Measurements from ENCODE around the gene FHL3. TPM values are rescaled to one million over a fixed set of nuclear protein-coding genes. Genes with fewer than 3 reads are reported as not detected.

The FHL3 gene
- total and polyA plus RNA-seq, 9 of the 15 experiments (the other 6 are each of a cell fraction or from before 2014, with no cell fraction given) = 6.1 to 144 (median 34.1) TPM

DNA sequence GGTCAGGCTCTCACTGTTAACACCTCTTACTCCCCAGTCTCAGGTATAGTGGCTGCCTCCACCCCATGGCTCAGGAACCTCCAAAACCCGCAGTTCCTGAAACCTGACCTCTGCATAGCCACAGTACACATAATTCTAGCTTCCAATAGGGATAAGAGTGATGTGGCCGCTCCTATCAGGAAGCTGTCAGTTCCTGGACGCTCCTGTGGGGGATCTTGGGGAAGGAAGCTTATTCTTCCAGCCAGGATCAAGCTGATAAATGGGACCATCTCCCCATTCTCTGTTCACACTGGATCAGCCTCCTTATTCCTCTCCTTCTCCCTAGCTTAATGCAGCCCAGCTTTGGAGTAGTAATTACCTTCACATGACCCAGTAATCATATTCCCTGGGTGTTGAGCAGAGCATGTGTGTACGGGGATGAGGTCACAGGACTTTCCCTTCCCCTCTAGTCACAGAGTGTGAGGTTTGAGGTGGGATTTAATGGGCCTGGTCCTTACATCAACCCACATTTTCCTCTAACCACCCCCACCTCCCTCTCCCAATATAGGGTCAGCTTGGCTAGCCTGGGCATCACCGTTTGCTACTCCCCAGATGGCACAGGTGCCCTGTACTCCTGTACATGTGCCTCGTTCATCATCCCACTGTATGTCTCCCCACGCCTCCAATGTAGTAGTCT, 48.2 kb upstream of the FHL3 start:
- Histone ChIP-seq H3K79me2 (ENCODE audit: control insufficient read depth, insufficient read depth, low read length) (no peaks in the 10 kb centered on the region), H3K27ac (ENCODE audit: extremely low read depth, low read depth, low read length) (no peak overlapping the region), H3K9me3 (replicated peaks; ENCODE audit: control insufficient read depth, insufficient read depth, low read depth, low read length) (no peaks in the 10 kb centered on the region), H3K36me3 (ENCODE audit: control insufficient read depth, insufficient read depth, low read length) (no peaks in the 10 kb centered on the region), H3K9me1 (ENCODE audit: control insufficient read depth, insufficient read depth, low read length) (no peaks in the 10 kb centered on the region), H2AFZ (ENCODE audit: low read depth, low read length) (no peak overlapping the region), H3K4me1 (replicated peaks in 1 of 2; ENCODE audit: control insufficient read depth in 2 of 2, insufficient read depth in 2 of 2, low read length in 2 of 2) (peaks cover 0 to 7% of the 10 kb centered on the region in 2 experiments; a peak in 3 of 5 replicates), H4K20me1 (replicated peaks; ENCODE audit: control insufficient read depth, insufficient read depth, low read length) (peaks cover 8% of the 10 kb centered on the region), H3K27me3 (ENCODE audit: control insufficient read depth in 2 of 2, insufficient read depth in 2 of 2, low read length in 2 of 2) (peaks cover 5 to 23% of the 10 kb centered on the region in 2 experiments; a peak in 4 of 5 replicates), H3K9ac (ENCODE audit: insufficient read depth in 1 of 2, low read depth in 2 of 2, low read length in 2 of 2) (no peak overlapping the region), H3K4me2 (ENCODE audit: insufficient read depth, low read length) (no peak overlapping the region), H3K4me3 (no peak overlapping the region)
- no TSS peak for BruUV-seq (replicated peaks)
- FAIRE-seq (no peak), DNase-seq (ENCODE audit: extremely low read depth in 1 of 4, low spot score in 3 of 4) (no peak), ATAC-seq (no peak)
- in situ Hi-C loops (cut with MboI) (no loop called here), intact Hi-C loops (cut with micrococcal nuclease) (no loop called here)
- no peak for TF ChIP-seq KLF6 (CRISPR knock-in tag; IDR thresholded peaks at IDR 0.05; ENCODE audit: borderline replicate concordance)
- no peak for TF ChIP-seq TAF9B (IDR thresholded peaks at IDR 0.05; ENCODE audit: partially characterized antibody)
- TF ChIP-seq SMARCA4 (IDR thresholded peaks at IDR 0.05) = no peak
- no peak for TF ChIP-seq BRD4 (IDR thresholded peaks at IDR 0.05)
- TF ChIP-seq, protein P1, sequence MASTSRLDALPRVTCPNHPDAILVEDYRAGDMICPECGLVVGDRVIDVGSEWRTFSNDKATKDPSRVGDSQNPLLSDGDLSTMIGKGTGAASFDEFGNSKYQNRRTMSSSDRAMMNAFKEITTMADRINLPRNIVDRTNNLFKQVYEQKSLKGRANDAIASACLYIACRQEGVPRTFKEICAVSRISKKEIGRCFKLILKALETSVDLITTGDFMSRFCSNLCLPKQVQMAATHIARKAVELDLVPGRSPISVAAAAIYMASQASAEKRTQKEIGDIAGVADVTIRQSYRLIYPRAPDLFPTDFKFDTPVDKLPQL (IDR thresholded peaks at IDR 0.05; ENCODE audit: extremely low read depth, insufficient read length) = no peak
- no peak for TF ChIP-seq KDM5B (IDR thresholded peaks at IDR 0.05; ENCODE audit: insufficient replicate concordance, low read depth, low read length)
- TF ChIP-seq EHMT2 (IDR thresholded peaks at IDR 0.05) = no peak
- no peak for TF ChIP-seq SREBF2 (CRISPR knock-in tag; IDR thresholded peaks at IDR 0.05)
- TF ChIP-seq YBX1 (IDR thresholded peaks at IDR 0.05) = no peak
- no peak for TF ChIP-seq ZNF830 (CRISPR knock-in tag; IDR thresholded peaks at IDR 0.05)
- TF ChIP-seq KLF16 (IDR thresholded peaks at IDR 0.05) = no peak
- no peak for TF ChIP-seq RFX1 (IDR thresholded peaks at IDR 0.05)
- TF ChIP-seq, protein P2, sequence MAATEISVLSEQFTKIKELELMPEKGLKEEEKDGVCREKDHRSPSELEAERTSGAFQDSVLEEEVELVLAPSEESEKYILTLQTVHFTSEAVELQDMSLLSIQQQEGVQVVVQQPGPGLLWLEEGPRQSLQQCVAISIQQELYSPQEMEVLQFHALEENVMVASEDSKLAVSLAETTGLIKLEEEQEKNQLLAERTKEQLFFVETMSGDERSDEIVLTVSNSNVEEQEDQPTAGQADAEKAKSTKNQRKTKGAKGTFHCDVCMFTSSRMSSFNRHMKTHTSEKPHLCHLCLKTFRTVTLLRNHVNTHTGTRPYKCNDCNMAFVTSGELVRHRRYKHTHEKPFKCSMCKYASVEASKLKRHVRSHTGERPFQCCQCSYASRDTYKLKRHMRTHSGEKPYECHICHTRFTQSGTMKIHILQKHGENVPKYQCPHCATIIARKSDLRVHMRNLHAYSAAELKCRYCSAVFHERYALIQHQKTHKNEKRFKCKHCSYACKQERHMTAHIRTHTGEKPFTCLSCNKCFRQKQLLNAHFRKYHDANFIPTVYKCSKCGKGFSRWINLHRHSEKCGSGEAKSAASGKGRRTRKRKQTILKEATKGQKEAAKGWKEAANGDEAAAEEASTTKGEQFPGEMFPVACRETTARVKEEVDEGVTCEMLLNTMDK (IDR thresholded peaks at IDR 0.05; ENCODE audit: borderline replicate concordance, insufficient read depth, low read depth, low read length, poor library complexity, severe bottlenecking) = no peak
- TF ChIP-seq, protein P3, sequence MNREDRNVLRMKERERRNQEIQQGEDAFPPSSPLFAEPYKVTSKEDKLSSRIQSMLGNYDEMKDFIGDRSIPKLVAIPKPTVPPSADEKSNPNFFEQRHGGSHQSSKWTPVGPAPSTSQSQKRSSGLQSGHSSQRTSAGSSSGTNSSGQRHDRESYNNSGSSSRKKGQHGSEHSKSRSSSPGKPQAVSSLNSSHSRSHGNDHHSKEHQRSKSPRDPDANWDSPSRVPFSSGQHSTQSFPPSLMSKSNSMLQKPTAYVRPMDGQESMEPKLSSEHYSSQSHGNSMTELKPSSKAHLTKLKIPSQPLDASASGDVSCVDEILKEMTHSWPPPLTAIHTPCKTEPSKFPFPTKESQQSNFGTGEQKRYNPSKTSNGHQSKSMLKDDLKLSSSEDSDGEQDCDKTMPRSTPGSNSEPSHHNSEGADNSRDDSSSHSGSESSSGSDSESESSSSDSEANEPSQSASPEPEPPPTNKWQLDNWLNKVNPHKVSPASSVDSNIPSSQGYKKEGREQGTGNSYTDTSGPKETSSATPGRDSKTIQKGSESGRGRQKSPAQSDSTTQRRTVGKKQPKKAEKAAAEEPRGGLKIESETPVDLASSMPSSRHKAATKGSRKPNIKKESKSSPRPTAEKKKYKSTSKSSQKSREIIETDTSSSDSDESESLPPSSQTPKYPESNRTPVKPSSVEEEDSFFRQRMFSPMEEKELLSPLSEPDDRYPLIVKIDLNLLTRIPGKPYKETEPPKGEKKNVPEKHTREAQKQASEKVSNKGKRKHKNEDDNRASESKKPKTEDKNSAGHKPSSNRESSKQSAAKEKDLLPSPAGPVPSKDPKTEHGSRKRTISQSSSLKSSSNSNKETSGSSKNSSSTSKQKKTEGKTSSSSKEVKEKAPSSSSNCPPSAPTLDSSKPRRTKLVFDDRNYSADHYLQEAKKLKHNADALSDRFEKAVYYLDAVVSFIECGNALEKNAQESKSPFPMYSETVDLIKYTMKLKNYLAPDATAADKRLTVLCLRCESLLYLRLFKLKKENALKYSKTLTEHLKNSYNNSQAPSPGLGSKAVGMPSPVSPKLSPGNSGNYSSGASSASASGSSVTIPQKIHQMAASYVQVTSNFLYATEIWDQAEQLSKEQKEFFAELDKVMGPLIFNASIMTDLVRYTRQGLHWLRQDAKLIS (CRISPR knock-in tag; IDR thresholded peaks at IDR 0.05) = no peak
- 0% methylated on average over 7 of the region's 7 CpGs for WGBS (ENCODE audit: insufficient coverage, low coverage, missing lambda C conversion rate)
- CTCF ChIA-PET (ENCODE audit: low intra/inter-chr PET ratio) = interaction anchor here (0.6 kb wide), 1 partner anchor 1038 kb away, joined by 3 read pairs; no protein-coding TSS in a partner anchor
- POLR2A ChIA-PET = interaction anchor here (0.6 to 2.0 kb wide), 9 partner anchors 9 to 216 kb away, joined by 3 to 10 read pairs (median 4); partner anchors contain the start of gene UTP11
